ENCODE measurements around the gene MNX1.

MNX1 gene

DNA sequence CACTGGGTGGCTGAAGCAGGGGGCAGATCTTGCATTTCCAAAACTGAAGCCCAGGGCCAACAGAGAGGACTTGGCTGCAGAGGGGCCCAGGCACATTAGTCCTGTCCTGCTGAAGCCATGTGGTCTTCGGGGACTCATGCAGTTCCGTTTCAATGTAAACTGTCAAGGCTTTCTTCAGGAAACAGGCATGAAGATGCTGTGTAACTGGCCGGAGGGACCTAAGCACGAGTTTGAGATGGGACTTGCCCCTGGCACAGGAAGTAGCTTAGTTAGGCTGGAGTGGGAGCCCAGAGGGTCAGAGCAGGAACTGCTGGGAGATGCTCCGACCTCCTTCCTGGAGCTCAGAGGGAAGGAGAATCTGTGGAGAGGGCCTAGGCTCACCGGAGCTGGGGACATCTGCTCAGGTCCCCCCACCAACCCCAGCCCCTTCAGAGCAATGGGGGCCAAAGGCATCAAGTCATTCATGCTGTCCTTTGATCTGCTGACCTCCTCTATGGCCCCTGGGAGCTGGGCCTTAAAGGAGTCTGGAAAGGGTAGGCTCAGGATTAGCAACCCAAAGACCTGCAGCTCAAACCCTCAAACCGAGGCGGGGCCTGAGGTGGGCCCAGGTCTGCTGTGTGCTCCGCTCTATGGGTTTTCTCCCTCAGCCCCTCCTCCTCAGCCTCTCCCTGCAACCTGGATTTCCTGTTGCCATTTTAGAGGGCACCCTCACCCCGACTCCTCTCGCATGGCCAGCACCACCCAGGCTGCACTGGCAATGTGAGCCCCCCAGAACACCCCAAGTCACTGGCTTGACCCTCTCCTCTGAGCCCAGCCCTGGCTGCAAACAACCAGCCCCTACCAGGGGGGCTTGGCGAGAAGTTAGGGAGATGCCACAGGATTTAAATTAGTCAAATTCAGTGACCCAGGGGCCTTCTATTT is 4.4 kb upstream of the MNX1 start:
- DNase-seq: no peak

DNA sequence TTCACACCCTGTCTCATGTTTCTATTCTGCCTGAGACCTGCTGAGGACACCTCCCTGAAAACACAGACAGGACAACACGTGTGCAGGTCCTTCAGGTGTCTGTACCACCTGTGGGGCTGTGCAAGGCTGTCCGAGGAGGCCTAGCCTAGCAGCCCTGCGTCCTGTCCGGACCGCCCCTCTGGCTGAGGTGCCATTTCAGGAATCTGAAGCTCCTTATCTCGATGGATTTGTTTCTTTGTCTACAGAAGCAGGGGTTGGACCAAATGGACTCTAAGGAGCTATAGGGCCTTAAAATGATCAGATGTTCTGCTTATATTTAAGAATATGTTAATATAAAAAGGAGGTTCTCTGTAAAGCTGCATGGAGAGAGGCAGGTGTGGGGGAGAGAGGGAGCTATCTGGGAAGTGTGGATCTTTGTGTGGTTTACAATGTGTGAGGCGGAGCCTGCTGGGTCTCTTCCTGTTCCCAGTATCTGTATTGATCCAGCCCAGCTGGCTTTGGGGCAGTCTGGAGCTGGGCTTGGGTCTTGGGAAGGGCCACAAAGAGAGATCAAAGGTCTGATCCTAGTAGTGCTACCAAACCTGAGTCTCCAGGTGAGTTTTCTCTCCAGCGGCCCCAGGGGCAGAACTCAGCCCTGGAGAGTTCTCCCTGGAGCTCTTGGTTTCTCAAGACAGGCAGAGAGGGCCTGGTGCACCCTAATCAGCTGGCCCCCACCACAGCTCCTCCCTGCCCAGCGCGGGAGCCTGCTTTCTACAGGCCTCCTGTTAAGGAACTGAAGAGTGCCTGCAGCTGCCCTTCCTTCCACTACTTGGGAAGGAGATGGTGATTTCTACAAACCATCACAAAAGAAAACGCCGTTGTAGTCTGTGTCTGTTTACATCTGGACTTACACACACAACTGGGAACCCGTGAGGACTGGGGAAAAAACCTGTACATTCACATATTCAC is 3.4 kb upstream of the MNX1 start:
- no peak for DNase-seq

DNA sequence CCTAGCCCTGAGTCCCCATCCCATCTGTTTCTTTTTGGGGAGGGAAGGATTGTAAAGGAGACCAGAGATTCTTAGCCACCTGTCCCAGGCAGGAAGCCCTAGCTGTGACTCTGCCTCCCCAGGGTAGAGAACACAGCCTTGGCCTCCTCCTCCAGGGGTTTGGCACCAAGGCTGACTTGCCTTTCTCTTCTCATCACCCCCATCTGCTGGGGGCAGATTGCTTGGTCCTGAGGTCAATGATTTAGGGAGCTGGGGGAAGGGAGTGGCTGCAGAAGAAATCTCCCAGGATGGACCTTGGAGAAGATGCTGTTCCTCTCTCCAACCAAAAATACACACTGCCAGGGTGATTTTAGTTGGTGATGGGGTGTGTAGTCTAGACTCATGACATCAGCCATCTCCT is 2.6 kb upstream of the MNX1 start:
- no peak for DNase-seq

DNA sequence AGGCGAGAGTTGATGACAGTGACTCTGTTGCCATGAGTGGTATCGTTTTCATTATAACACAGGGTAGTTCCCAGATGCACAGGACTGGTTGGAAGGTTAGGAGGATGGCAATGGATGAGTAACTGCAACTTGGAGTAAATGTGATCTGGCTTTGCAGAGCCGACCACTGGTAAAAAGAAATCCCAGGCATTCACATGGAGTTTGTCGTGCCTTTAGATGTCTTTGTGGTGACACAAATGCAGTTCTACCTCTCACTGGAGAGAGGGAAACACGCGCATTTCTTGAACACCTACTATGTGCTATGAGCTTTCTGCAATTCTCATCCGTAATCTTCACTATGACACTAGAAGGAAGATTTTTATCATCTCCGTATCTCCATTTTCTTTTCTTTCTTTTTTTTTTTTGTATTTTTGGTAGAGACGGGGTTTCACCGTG is 1.7 kb upstream of the MNX1 start:
- DNase-seq: no peak

DNA sequence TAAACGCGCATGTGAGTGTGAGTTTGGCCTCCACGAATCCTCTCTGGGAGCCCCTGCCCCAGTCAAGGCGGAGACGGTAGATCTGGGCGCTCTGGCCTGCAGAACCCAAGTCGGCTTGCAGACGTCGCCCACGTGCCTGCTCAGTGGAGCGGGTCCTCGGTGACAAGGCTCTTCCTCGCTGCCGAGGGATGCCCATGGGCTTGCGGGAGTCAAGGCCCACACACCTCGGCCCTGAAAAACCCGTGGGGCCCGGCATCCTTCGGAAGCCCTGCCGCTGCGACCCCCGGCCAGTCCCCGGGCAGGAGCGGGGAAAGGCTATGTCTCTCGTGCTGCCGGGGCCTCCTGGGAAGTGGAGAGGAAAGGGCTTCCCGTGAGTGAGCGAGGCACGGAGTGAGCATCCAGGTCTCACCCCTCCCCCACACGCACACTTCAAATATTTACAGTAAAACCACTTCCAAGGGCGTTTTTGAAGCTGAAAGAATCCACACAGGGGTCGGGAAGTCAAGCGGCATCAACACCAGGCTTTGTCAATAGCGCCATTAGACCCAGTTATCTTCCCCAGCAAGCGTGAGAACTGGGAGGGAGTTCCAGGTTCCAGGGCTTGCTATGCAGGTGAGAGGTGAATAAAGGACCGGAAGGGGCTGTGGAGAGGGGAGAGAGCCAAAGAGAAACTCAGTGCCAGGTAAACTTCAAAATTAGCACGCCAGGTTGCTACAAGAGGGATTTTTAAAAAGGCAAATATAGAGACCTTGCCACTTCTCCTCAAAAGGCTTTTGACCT is 1.1 kb upstream of the MNX1 start:
- no peak for DNase-seq

DNA sequence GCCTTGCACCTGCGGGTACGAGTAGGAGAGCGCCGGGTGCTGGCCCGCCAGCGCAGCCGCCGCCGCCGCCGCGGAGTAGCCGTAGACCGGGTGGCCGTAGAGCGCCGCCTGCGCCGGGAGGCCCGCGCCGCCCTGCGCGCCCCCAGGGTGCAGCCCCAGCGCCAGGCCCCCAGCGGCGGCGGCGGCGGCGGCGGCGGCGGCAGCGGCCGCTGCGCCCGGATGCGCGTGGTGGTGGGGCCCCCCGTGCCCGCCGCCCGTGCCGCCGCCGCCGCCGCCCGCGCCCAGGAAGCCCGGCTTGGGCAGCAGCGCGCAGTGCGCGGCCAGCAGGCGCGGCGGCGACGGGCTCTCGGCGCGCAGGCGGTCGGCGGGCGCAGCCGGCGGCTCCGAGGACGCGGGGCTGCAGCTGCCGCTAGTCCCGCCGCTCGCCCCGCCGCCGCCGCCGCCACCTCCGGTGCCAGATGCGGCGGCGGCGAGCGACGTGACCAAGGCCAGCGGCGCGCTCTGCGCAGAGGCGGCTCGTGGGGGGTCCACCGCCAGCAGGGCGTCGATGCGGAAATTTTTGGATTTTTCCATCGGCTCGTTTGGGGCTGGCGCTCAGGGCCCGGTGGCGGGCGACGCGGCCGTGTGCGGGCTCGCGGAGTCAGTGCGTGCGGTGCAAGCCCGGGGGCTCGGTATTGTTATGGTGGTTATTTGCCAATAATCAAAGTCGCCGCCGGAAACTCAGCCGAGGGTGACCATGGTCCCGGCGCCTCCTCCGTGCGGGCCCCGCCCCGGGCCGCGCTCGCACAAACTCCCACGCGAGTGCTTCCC is 480 bp downstream of the MNX1 start:
- DNase-seq: no peak

DNA sequence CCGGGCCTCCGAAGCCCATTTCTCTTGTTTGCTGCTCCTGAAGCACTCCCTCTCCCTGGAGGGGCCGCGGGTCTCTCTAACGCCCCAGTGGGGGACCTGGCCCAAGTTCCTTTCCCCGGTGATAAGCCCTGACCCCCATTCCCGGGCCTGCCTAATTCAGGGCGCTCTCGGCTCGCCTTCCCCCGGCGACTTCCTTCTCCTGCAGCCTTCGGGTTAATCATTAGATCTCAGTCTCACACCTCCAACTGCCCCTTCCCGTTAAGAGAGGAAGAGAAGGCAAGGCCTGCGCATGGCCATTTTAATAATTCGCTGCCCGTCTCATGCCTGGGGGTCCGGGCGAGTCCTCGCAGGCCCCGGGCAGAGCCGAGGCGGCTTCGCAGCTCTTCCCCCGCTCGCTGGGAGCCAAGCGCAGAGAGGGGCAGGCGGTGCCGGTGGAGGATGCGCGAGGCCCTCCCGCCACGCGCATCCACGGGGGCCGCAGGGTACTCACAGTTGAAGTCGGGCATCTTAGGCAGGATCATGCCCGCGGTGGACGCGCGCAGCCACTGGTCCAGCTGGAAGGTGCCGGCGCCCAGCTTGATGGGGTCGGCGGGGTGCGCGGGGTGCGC is 1.2 kb downstream of the MNX1 start:
- DNase-seq: no peak

GRCh38 chr7:157008206-157009169 is 2.0 kb downstream of the MNX1 start:
- DNase-seq: no peak

DNA sequence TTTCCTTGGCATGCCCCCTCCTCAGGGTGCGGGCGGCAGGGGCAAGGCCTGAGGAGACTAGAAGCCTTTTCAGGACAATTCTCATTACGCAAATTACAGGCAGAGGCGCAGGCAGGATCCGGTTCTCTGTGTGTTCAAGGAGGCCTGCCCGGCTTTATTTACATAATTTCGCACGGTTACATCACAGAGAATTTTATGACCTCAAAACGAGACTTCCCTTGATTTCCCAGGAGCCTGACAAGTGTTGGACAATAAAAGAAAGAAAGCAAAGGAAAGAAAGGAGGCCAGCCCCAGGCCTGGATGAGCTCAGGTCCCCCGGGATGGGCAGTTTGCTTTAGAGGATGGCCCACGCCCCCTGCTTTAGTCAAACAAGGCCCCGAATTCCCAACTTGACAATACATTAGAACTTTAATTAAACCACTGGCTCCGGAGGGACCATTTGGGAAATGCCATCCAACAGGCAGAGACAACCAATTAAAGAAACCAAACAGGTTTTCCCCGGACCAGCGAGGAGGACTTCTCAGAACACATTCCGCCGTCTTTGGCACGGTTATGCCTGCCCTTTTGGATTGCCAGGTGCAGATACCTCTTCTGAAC is 2.9 kb downstream of the MNX1 start:
- DNase-seq: no peak

GRCh38 chr7:157006829-157007469 is 3.5 kb downstream of the MNX1 start:
- DNase-seq: no peak

GRCh38 chr7:157006205-157006747 is 4.2 kb downstream of the MNX1 start:
- no peak for DNase-seq

DNA sequence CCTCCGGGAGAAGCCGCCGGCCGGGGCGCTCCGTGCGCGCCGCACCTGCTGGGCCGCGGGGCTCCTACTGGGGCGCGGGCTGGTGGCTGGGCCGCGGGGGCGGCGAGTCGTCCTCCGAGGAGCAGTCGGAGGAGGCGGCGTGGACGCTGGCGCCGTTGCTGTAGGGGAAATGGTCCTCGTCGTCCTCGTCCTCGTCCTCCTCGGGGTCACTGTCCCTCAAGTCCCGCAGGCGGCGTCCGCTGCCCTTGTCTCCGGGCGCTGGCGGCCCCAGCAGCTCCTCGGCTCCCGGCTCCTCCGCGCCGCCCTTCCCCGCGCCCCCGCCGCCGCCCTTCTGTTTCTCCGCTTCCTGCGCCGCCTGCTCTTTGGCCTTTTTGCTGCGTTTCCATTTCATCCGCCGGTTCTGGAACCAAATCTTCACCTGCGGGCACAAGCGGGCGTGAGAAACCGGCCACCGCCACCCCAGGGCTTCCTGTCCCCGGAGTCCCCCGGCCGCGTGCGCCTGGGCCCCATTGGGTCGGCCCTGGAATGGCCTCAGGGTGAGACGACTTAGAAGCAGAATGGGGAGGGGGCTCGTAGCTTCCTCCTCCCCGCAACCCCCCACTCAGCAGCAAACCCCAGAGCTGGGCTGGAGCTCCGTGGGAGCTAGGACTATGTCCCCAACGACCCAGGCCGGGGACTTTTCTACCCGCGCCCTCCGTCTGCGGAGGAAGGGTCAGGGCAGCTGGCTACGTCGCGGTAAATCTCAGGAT is 4.8 kb downstream of the MNX1 start:
- no peak for DNase-seq

- no peak for DNase-seq
Observed at GRCh38 chr7:157004521-157005455, 5.7 kb downstream of the MNX1 start.

GRCh38 chr7:157003756-157004520 is 6.5 kb downstream of the MNX1 start:
- DNase-seq: no peak

GRCh38 chr7:157003445-157003755 is 7.1 kb downstream of the MNX1 start:
- DNase-seq: no peak
